Measurements from ENCODE around the gene PLEKHG4. TPM values are rescaled to one million over a fixed set of nuclear protein-coding genes. Genes with fewer than 3 reads are reported as not detected.

PLEKHG4 gene
- total RNA-seq, 5 donors from 2014 or later (not counting 1 experiment from before 2014, with no cell fraction given): 19.4 to 27.5 (median 24.9) TPM

DNA sequence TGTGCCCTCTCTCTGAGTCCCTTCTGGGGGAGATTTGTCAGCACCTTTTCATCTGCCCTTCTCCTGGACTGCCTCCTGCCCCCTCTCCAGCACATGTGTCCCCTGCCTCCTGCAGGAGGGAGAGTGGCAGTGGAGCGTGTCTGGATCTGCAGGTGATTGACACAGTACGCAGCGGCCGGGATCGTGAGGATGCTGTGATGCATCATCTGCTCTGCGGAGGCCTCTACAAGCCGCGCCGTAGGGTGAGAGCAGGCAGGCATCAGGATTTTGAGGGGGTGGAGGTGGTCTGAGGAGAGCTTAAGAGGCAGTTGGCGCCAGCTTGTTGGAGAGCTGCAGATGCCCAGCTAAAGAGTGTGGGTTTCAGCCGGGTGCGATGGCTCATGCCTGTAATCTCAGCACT, 19.6 kb upstream of the PLEKHG4 start:
- POLR2A ChIA-PET: no interaction called here

DNA sequence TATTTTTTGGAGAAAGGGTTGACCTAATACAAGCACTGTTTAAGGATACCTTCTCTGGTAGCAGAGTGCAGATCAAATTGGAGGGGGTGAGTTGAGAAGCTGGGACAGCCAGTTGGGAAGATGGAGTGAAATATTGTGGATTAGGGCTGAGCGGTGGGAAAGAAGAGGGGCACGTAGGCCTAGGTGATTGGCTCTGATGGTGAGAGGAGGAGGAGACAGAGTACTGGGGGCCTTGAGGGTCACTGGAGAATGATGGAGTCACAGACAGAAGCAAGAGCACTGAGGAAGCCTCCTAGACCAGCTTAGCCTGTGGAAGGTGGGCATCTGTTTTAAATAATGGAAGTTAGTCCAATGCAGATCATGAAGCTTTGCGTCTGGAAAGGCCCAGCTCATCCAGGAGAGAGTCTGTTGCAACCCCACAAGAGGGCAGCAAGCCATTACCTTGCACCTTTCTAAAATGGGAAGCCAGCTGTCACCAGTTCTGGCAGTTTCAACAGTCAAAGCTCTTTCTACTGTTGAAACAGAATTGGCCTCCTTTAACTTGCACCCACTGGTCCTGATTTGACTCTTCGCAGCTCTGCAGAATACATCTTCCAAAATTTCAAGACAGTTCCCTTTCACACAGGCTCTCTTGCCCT, 18.8 kb upstream of the PLEKHG4 start:
- ATAC-seq (replicated peaks in 1 of 4): no peak
- no peak overlapping the region for H3K27ac ChIP-seq (ENCODE audit: low read length)
- DNase-seq: peak in 2 of 35 experiments; percentile 19 to 38
- H3K9me3 Mint-ChIP-seq: no peaks in the 10 kb centered on the region
- H3K36me3 Mint-ChIP-seq: no peaks in the 10 kb centered on the region
- H3K27ac Mint-ChIP-seq: no peak overlapping the region
- no peak overlapping the region for H3K4me3 Mint-ChIP-seq
- CTCF ChIA-PET: interaction anchor here (0.7 to 1.1 kb wide), 4 partner anchors 13 to 1955 kb away, joined by 5 to 10 read pairs (median 6); no protein-coding TSS in a partner anchor
- no peaks in the 10 kb centered on the region for H3K4me1 Mint-ChIP-seq
- H3K9me3 ChIP-seq: no peaks in the 10 kb centered on the region
- peaks cover 0 to 52% of the 10 kb centered on the region in 2 experiments for H3K27me3 ChIP-seq (replicated peaks in 1 of 2; ENCODE audit: control insufficient read depth in 2 of 2, extremely low read depth in 1 of 2, insufficient read depth in 2 of 2, low read length in 1 of 2)
- 85% methylated on average over 4 of the region's 4 CpGs for WGBS (ENCODE audit: insufficient coverage)
- H3K27me3 Mint-ChIP-seq: peaks cover 23 to 24% of the 10 kb centered on the region in 2 donors
- no peak overlapping the region for H3K4me3 ChIP-seq (ENCODE audit: control insufficient read depth in 1 of 2, extremely low read depth in 1 of 2, low read length in 1 of 2)
- no peaks in the 10 kb centered on the region for H3K4me1 ChIP-seq (ENCODE audit: control insufficient read depth in 1 of 2, extremely low read depth in 1 of 2, insufficient read depth in 2 of 2, low read length in 2 of 2)
- no peaks in the 10 kb centered on the region for H3K36me3 ChIP-seq (ENCODE audit: control insufficient read depth in 2 of 2, extremely low read depth in 1 of 2, insufficient read depth in 1 of 2, low read length in 1 of 2)
- POLR2A ChIA-PET: no interaction called here

More for the DNA sequence above, 19.6 kb upstream of the PLEKHG4 start:
- H3K4me3 Mint-ChIP-seq: no peak overlapping the region
- Histone ChIP-seq H3K27me3 (replicated peaks in 1 of 2; ENCODE audit: control insufficient read depth in 2 of 2, extremely low read depth in 1 of 2, insufficient read depth in 2 of 2, low read length in 1 of 2) (peaks cover 0 to 55% of the 10 kb centered on the region in 2 experiments), H3K4me1 (ENCODE audit: control insufficient read depth in 1 of 2, extremely low read depth in 1 of 2, insufficient read depth in 2 of 2, low read length in 2 of 2) (no peaks in the 10 kb centered on the region), H3K36me3 (ENCODE audit: control insufficient read depth in 2 of 2, extremely low read depth in 1 of 2, insufficient read depth in 1 of 2, low read length in 1 of 2) (no peaks in the 10 kb centered on the region), H3K9me3 (no peaks in the 10 kb centered on the region), H3K4me3 (ENCODE audit: control insufficient read depth in 1 of 2, extremely low read depth in 1 of 2, low read length in 1 of 2) (no peak overlapping the region), H3K27ac (ENCODE audit: low read length) (no peak overlapping the region)
- H3K27me3 Mint-ChIP-seq: peaks cover 23 to 26% of the 10 kb centered on the region in 2 donors
- 94% methylated on average over 11 of the region's 12 CpGs for WGBS (ENCODE audit: insufficient coverage)
- no peaks in the 10 kb centered on the region for H3K9me3 Mint-ChIP-seq
- H3K27ac Mint-ChIP-seq: no peak overlapping the region
- no peaks in the 10 kb centered on the region for H3K36me3 Mint-ChIP-seq
- DNase-seq: no peak
- CTCF ChIA-PET: interaction anchor here in 1 of 2 donors (0.6 to 0.7 kb wide), 2 partner anchors 154 to 1956 kb away, joined by 3 to 5 read pairs; no protein-coding TSS in a partner anchor
- H3K4me1 Mint-ChIP-seq: no peaks in the 10 kb centered on the region
- ATAC-seq (replicated peaks in 1 of 4): no peak

DNA sequence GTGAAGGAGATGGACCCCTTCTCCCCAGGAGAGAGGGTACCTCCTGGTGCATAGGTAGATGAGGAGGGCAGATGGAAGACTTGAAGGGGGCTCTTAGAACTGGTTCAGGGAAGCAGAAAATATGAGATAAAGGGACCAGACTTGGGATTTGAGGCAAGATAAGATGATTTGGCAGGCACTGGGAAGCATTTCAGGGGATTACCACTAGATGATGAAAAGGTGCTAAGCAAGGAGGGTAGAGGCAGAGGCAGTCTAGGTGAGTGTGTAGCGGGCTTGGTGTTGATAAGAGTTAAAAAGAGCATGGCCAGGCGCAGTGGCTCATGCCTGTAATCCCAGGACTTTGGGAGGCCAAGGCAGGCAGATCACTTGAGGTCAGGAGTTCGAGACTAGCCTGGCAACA, 16.1 kb upstream of the PLEKHG4 start:
- Mint-ChIP-seq H3K36me3 (no peaks in the 10 kb centered on the region), H3K4me1 (no peaks in the 10 kb centered on the region), H3K4me3 (no peak overlapping the region), H3K27me3 (peaks cover 14 to 23% of the 10 kb centered on the region in 2 donors), H3K27ac (no peak overlapping the region), H3K9me3 (no peaks in the 10 kb centered on the region)
- no peak for DNase-seq
- CTCF ChIA-PET: no interaction called here
- POLR2A ChIA-PET: no interaction called here
- Histone ChIP-seq H3K4me1 (ENCODE audit: control insufficient read depth in 1 of 2, extremely low read depth in 1 of 2, insufficient read depth in 2 of 2, low read length in 2 of 2) (no peaks in the 10 kb centered on the region), H3K9me3 (no peaks in the 10 kb centered on the region), H3K27ac (ENCODE audit: low read length) (no peak overlapping the region), H3K27me3 (replicated peaks in 1 of 2; ENCODE audit: control insufficient read depth in 2 of 2, extremely low read depth in 1 of 2, insufficient read depth in 2 of 2, low read length in 1 of 2) (peaks cover 0 to 34% of the 10 kb centered on the region in 2 experiments), H3K4me3 (ENCODE audit: control insufficient read depth in 1 of 2, extremely low read depth in 1 of 2, low read length in 1 of 2) (no peak overlapping the region), H3K36me3 (ENCODE audit: control insufficient read depth in 2 of 2, extremely low read depth in 1 of 2, insufficient read depth in 1 of 2, low read length in 1 of 2) (no peaks in the 10 kb centered on the region)
- WGBS (ENCODE audit: insufficient coverage): 79% methylated on average over 2 of the region's 3 CpGs
- ATAC-seq (replicated peaks in 1 of 4): no peak

DNA sequence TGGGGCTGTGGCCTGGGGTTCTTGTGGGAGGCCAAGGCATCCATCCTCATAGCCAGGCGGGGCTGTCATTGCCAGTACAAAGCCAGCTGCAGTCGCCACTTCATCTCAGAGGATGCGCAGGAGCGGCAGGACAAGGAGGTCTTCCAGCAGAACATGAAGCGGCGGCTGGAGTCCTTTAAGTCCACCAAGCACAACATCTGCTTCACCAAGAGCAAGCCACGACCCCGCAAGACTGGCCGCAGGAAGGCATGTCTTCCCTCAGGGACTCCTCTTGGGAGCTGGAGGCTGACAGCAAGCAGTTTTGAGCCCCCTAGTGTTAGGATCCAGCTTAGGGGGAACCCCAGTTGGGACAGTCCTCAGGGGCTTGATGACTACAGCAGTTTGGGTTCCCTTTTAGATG, 15.1 kb upstream of the PLEKHG4 start:
- ChIA-PET POLR2A (no interaction called here), CTCF (no interaction called here)
- H3K9me3 Mint-ChIP-seq: no peaks in the 10 kb centered on the region
- Histone ChIP-seq H3K4me3 (ENCODE audit: control insufficient read depth in 1 of 2, extremely low read depth in 1 of 2, low read length in 1 of 2) (no peak overlapping the region), H3K9me3 (no peaks in the 10 kb centered on the region), H3K27me3 (replicated peaks in 1 of 2; ENCODE audit: control insufficient read depth in 2 of 2, extremely low read depth in 1 of 2, insufficient read depth in 2 of 2, low read length in 1 of 2) (peaks cover 0 to 29% of the 10 kb centered on the region in 2 experiments), H3K36me3 (ENCODE audit: control insufficient read depth in 2 of 2, extremely low read depth in 1 of 2, insufficient read depth in 1 of 2, low read length in 1 of 2) (no peaks in the 10 kb centered on the region), H3K4me1 (ENCODE audit: control insufficient read depth in 1 of 2, extremely low read depth in 1 of 2, insufficient read depth in 2 of 2, low read length in 2 of 2) (no peaks in the 10 kb centered on the region), H3K27ac (ENCODE audit: low read length) (no peak overlapping the region)
- ATAC-seq (replicated peaks in 1 of 4): no peak
- no peaks in the 10 kb centered on the region for H3K36me3 Mint-ChIP-seq
- WGBS (ENCODE audit: insufficient coverage): 96% methylated on average over 8 of the region's 9 CpGs
- no peak overlapping the region for H3K4me3 Mint-ChIP-seq
- H3K4me1 Mint-ChIP-seq: no peaks in the 10 kb centered on the region
- DNase-seq: no peak
- H3K27me3 Mint-ChIP-seq: peaks cover 14 to 23% of the 10 kb centered on the region in 2 donors
- no peak overlapping the region for H3K27ac Mint-ChIP-seq

DNA sequence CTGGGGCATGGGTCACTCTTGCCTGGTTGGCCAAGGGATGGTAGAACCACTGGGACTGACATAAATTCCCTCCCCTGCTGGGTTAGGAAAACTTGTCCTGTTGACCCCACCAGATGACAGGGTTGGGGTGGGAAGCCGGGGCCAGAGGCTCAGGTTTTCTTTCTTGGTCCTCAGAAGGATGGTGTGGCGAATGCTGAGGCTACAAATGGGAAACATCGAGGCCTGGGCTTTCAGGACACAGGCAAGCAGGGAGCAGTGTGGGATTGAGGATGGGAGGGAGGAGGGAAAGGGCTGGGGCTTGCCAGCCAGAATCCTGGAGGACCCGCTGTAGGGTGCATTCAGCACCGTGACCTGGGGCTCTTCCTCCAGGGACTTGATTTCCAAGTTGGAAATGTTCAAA, 14.5 kb upstream of the PLEKHG4 start:
- no peak for ATAC-seq (replicated peaks in 1 of 4)
- Histone ChIP-seq H3K9me3 (no peaks in the 10 kb centered on the region), H3K27me3 (replicated peaks in 1 of 2; ENCODE audit: control insufficient read depth in 2 of 2, extremely low read depth in 1 of 2, insufficient read depth in 2 of 2, low read length in 1 of 2) (peaks cover 0 to 27% of the 10 kb centered on the region in 2 experiments), H3K4me1 (ENCODE audit: control insufficient read depth in 1 of 2, extremely low read depth in 1 of 2, insufficient read depth in 2 of 2, low read length in 2 of 2) (no peaks in the 10 kb centered on the region), H3K27ac (ENCODE audit: low read length) (no peak overlapping the region), H3K36me3 (ENCODE audit: control insufficient read depth in 2 of 2, extremely low read depth in 1 of 2, insufficient read depth in 1 of 2, low read length in 1 of 2) (no peaks in the 10 kb centered on the region), H3K4me3 (ENCODE audit: control insufficient read depth in 1 of 2, extremely low read depth in 1 of 2, low read length in 1 of 2) (no peak overlapping the region)
- peaks cover 14 to 23% of the 10 kb centered on the region in 2 donors for H3K27me3 Mint-ChIP-seq
- no peak overlapping the region for H3K4me3 Mint-ChIP-seq
- no peaks in the 10 kb centered on the region for H3K4me1 Mint-ChIP-seq
- no peak overlapping the region for H3K27ac Mint-ChIP-seq
- CTCF ChIA-PET: no interaction called here
- POLR2A ChIA-PET: no interaction called here
- no peaks in the 10 kb centered on the region for H3K36me3 Mint-ChIP-seq
- 93% methylated on average over 5 of the region's 5 CpGs for WGBS (ENCODE audit: insufficient coverage)
- no peak for DNase-seq
- H3K9me3 Mint-ChIP-seq: no peaks in the 10 kb centered on the region

DNA sequence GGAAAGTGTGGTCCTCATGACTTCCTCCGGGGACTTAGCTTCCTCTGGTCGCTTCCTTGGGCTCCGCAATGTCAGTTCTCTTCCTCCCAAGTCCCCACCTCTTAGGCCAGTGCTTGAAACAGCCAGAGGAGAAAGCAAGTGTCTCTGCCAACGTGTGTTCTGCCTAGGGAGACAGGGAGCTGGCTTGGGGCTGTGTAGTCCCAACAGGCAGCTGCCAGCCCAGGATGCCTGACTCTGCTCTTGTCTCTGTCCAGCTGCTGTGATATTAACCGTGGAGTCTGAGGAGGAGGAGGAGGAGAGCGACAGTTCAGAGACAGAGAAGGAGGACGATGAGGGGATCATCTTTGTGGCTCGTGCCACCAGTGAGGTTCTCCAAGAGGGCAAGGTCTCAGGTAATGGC, 13.5 kb upstream of the PLEKHG4 start:
- Mint-ChIP-seq H3K4me3 (no peak overlapping the region), H3K4me1 (no peaks in the 10 kb centered on the region), H3K9me3 (no peaks in the 10 kb centered on the region), H3K27me3 (peaks cover 14 to 19% of the 10 kb centered on the region in 2 donors), H3K27ac (no peak overlapping the region), H3K36me3 (no peaks in the 10 kb centered on the region)
- DNase-seq (no peak), ATAC-seq (replicated peaks in 1 of 4) (no peak)
- Histone ChIP-seq H3K9me3 (no peaks in the 10 kb centered on the region), H3K27me3 (replicated peaks in 1 of 2; ENCODE audit: control insufficient read depth in 2 of 2, extremely low read depth in 1 of 2, insufficient read depth in 2 of 2, low read length in 1 of 2) (peaks cover 0 to 27% of the 10 kb centered on the region in 2 experiments), H3K27ac (ENCODE audit: low read length) (no peak overlapping the region), H3K4me3 (ENCODE audit: control insufficient read depth in 1 of 2, extremely low read depth in 1 of 2, low read length in 1 of 2) (no peak overlapping the region), H3K36me3 (ENCODE audit: control insufficient read depth in 2 of 2, extremely low read depth in 1 of 2, insufficient read depth in 1 of 2, low read length in 1 of 2) (no peaks in the 10 kb centered on the region), H3K4me1 (ENCODE audit: control insufficient read depth in 1 of 2, extremely low read depth in 1 of 2, insufficient read depth in 2 of 2, low read length in 2 of 2) (no peaks in the 10 kb centered on the region)
- ChIA-PET CTCF (no interaction called here), POLR2A (no interaction called here)
- WGBS (ENCODE audit: insufficient coverage): 65% methylated on average over 4 of the region's 8 CpGs

Measured in T-cell (primary cell).